ENCODE data around the gene HHLA2.

Gene HHLA2

GRCh38 chr3:108388136-108389132 lies 92.1 kb downstream of the HHLA2 start:
- TF ChIP-seq TCF4 (CRISPR knock-in tag; IDR thresholded peaks at IDR 0.05; ENCODE audit: borderline replicate concordance): no peak
- no peak for TF ChIP-seq ISL1 (CRISPR knock-in tag; IDR thresholded peaks at IDR 0.05)
- TF ChIP-seq PATZ1 (CRISPR knock-in tag; IDR thresholded peaks at IDR 0.05; ENCODE audit: borderline replicate concordance): no peak
- TF ChIP-seq ARNTL (CRISPR knock-in tag; IDR thresholded peaks at IDR 0.05; ENCODE audit: borderline replicate concordance, low read depth): no peak
- no peak for TF ChIP-seq ZC3H10 (CRISPR knock-in tag; IDR thresholded peaks at IDR 0.05)
- no peak for TF ChIP-seq POU6F1 (CRISPR knock-in tag; IDR thresholded peaks at IDR 0.05; ENCODE audit: borderline replicate concordance, low read depth)
- no peak for ATAC-seq

- no peak for ATAC-seq
- TF ChIP-seq ZNF70 (CRISPR knock-in tag; IDR thresholded peaks at IDR 0.05) (no peak), ZFP3 (CRISPR knock-in tag; IDR thresholded peaks at IDR 0.05) (no peak), ZFP30 (CRISPR knock-in tag; IDR thresholded peaks at IDR 0.05) (no peak), CSRNP3 (CRISPR knock-in tag; IDR thresholded peaks at IDR 0.05) (no peak), SNAI2 (CRISPR knock-in tag; IDR thresholded peaks at IDR 0.05) (no peak), BACH2 (CRISPR knock-in tag; IDR thresholded peaks at IDR 0.05; ENCODE audit: borderline replicate concordance) (no peak), CSDC2 (CRISPR knock-in tag; IDR thresholded peaks at IDR 0.05) (no peak), ARNTL (CRISPR knock-in tag; IDR thresholded peaks at IDR 0.05; ENCODE audit: borderline replicate concordance, low read depth) (no peak), TSHZ2 (CRISPR knock-in tag; IDR thresholded peaks at IDR 0.05) (no peak)
Measured at GRCh38 chr3:108389372-108389771, 93.0 kb downstream of the HHLA2 start.

GRCh38 chr3:108391917-108392593 lies 95.7 kb downstream of the HHLA2 start:
- no peak for TF ChIP-seq CREB5 (CRISPR knock-in tag; IDR thresholded peaks at IDR 0.05; ENCODE audit: low read depth)
- no peak for TF ChIP-seq GLIS3 (CRISPR knock-in tag; IDR thresholded peaks at IDR 0.05)
- peak; percentile 67 for TF ChIP-seq ISL1 (CRISPR knock-in tag; IDR thresholded peaks at IDR 0.05)
- ATAC-seq: no peak; the same call in 2 of the 3 replicates

Data from SK-N-SH treated with all-trans-retinoic acid at 6 μM for 48 hours (cell line).